ENCODE data around the gene KRT9.
A peak's percentile ranks its signal among the peaks of the same experiment; 100 is the strongest.

Gene KRT9

DNA sequence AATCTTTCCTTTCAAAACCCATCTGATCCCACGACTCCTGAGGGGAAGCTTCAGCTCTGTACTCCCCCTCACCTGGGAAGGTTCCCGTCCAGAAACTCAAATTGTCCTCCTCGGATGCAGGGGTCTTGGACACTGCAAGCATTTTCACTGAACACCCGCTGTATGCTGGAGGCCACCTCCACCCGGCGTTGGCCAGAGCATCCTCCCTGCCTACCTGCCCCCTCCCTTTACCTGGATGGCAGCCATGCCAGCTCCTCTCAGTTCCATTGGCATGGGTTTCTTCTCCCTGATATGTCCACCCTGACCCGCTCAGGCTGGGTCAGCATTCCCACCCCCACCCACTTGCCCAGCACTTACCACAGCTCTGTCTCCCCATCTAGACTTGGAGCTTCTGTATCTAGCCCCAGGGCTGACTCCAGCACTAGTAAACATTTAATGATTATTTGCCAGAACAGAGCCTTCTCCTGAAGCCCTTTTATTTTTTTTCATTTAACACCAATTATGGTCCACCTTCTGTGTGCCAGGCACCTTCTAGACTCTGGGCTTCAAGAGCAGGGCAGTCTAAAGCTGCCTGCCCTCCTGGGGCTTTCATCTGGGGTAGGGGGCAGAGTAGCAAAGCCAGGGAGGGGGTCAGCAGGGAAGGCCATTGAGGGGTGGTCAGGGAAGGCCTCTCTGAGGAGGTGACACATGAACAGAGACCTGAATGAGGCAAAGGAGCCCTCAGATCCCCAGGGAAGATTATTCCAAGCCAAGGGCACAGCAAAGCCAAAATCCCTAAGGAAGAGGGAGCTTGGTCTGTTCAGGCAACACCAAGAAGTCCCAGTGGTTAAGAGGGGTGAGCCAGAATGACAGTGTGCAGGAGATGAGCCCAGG, 34.9 kb downstream of the KRT9 start:
- Histone ChIP-seq H3K18ac (ENCODE audit: low read length) (peak overlapping the region; percentile 2), H2AK5ac (ENCODE audit: low read length) (peak overlapping the region; percentile 37), H3K23ac (ENCODE audit: low read length) (no peak overlapping the region), H3K4me3 (ENCODE audit: low read length) (no peak overlapping the region), H3K27ac (ENCODE audit: low read depth, low read length) (no peak overlapping the region), H3K79me2 (ENCODE audit: control insufficient read depth, insufficient read depth, low read length) (no peaks in the 10 kb centered on the region), H3K79me1 (ENCODE audit: low read length) (no peaks in the 10 kb centered on the region), H3K27me3 (ENCODE audit: insufficient read depth, low read length, poor library complexity) (no peaks in the 10 kb centered on the region), H3K36me3 (ENCODE audit: control insufficient read depth, insufficient read depth, low read length) (no peaks in the 10 kb centered on the region), H3K9ac (ENCODE audit: low read length) (no peak overlapping the region), H4K8ac (ENCODE audit: low read depth, low read length) (no peak overlapping the region), H2BK120ac (ENCODE audit: low read depth, low read length) (no peak overlapping the region), H3K4me2 (ENCODE audit: low read length) (no peak overlapping the region), H3K56ac (ENCODE audit: low read length) (peak overlapping the region; percentile 69), H3K4me1 (ENCODE audit: control insufficient read depth, low read depth, low read length) (peaks cover 23% of the 10 kb centered on the region), H3K4ac (ENCODE audit: low read depth, low read length) (peak overlapping the region; percentile 61), H4K5ac (ENCODE audit: low read length) (no peak overlapping the region), H2BK15ac (replicated peaks; ENCODE audit: low read depth) (no peak overlapping the region), H2BK5ac (ENCODE audit: low read length) (peak overlapping the region; percentile 54)
- no CpG with 5 or more reads among the region's 7 CpGs for WGBS (ENCODE audit: extremely low coverage, insufficient coverage, low lambda C conversion rate)
- no peak for DNase-seq

GRCh38 chr17:41535764-41536481, 35.9 kb downstream of the KRT9 start:
- Histone ChIP-seq H3K56ac (ENCODE audit: low read length) (peak overlapping the region; percentile 75), H3K79me2 (ENCODE audit: control insufficient read depth, insufficient read depth, low read length) (no peaks in the 10 kb centered on the region), H3K27me3 (ENCODE audit: insufficient read depth, low read length, poor library complexity) (no peaks in the 10 kb centered on the region), H3K4me2 (ENCODE audit: low read length) (no peak overlapping the region), H3K9ac (ENCODE audit: low read length) (no peak overlapping the region), H2BK15ac (replicated peaks; ENCODE audit: low read depth) (no peak overlapping the region), H4K5ac (ENCODE audit: low read length) (no peak overlapping the region), H2AK5ac (ENCODE audit: low read length) (peak overlapping the region; percentile 34), H3K23ac (ENCODE audit: low read length) (no peak overlapping the region), H3K18ac (ENCODE audit: low read length) (no peak overlapping the region), H3K4me3 (ENCODE audit: low read length) (no peak overlapping the region), H3K79me1 (ENCODE audit: low read length) (no peaks in the 10 kb centered on the region), H3K36me3 (ENCODE audit: control insufficient read depth, insufficient read depth, low read length) (no peaks in the 10 kb centered on the region), H3K4me1 (ENCODE audit: control insufficient read depth, low read depth, low read length) (peaks cover 25% of the 10 kb centered on the region), H3K4ac (ENCODE audit: low read depth, low read length) (peak overlapping the region; percentile 28), H3K27ac (ENCODE audit: low read depth, low read length) (no peak overlapping the region), H2BK120ac (ENCODE audit: low read depth, low read length) (no peak overlapping the region), H4K8ac (ENCODE audit: low read depth, low read length) (no peak overlapping the region), H2BK5ac (ENCODE audit: low read length) (peak overlapping the region; percentile 39)
- WGBS (ENCODE audit: extremely low coverage, insufficient coverage, low lambda C conversion rate), result no CpG with 5 or more reads among the region's 15 CpGs
- peak; percentile 89 for DNase-seq

DNA sequence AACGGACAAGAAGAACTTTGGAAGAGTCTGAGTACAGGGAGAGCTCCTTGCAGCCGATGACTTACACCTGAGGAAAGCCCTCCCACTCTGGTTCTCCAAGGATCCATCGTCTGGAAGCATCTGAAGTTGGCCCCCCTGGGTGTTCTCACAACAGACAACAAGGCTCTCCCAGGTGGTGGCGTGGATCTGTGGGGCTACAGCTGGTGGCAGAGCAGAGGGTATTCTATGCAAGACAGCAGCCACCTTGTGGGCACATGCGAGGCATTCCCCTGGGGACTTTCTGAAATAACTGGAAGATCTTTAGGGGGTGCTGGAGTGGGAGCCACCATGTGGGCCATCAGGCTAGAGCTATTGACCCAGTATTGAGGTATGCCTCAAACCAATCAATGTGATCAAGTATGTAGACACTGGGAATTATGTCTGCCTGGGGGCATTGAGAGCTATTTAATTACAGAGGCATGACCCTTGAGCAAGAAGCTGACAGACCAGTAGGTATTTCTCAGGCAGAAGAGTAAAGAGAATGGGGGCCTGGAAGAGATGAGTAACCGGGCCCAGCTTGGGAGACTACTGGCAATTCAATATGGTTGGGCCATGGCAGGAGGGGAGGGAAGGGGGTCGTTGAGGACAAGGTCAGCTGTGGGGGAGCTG, 36.8 kb downstream of the KRT9 start:
- H3K4ac ChIP-seq (ENCODE audit: low read depth, low read length), result no peak overlapping the region
- H3K56ac ChIP-seq (ENCODE audit: low read length), result no peak overlapping the region
- no peak overlapping the region for H3K23ac ChIP-seq (ENCODE audit: low read length)
- H3K27me3 ChIP-seq (ENCODE audit: insufficient read depth, low read length, poor library complexity), result no peaks in the 10 kb centered on the region
- H3K27ac ChIP-seq (ENCODE audit: low read depth, low read length), result no peak overlapping the region
- H3K4me3 ChIP-seq (ENCODE audit: low read length), result no peak overlapping the region
- H2BK120ac ChIP-seq (ENCODE audit: low read depth, low read length), result no peak overlapping the region
- no peak overlapping the region for H4K5ac ChIP-seq (ENCODE audit: low read length)
- no peak overlapping the region for H2BK5ac ChIP-seq (ENCODE audit: low read length)
- H3K36me3 ChIP-seq (ENCODE audit: control insufficient read depth, insufficient read depth, low read length), result no peaks in the 10 kb centered on the region
- no peaks in the 10 kb centered on the region for H3K79me1 ChIP-seq (ENCODE audit: low read length)
- H3K79me2 ChIP-seq (ENCODE audit: control insufficient read depth, insufficient read depth, low read length), result no peaks in the 10 kb centered on the region
- no peak overlapping the region for H2AK5ac ChIP-seq (ENCODE audit: low read length)
- H4K8ac ChIP-seq (ENCODE audit: low read depth, low read length), result no peak overlapping the region
- no peak overlapping the region for H3K9ac ChIP-seq (ENCODE audit: low read length)
- H3K4me2 ChIP-seq (ENCODE audit: low read length), result no peak overlapping the region
- no peak overlapping the region for H2BK15ac ChIP-seq (replicated peaks; ENCODE audit: low read depth)
- H3K4me1 ChIP-seq (ENCODE audit: control insufficient read depth, low read depth, low read length), result peaks cover 32% of the 10 kb centered on the region
- H3K18ac ChIP-seq (ENCODE audit: low read length), result no peak overlapping the region
- WGBS (ENCODE audit: extremely low coverage, insufficient coverage, low lambda C conversion rate), result no CpG with 5 or more reads among the region's 7 CpGs
- DNase-seq, result no peak

- Histone ChIP-seq H2AK5ac (ENCODE audit: low read length) (no peak overlapping the region), H3K79me1 (ENCODE audit: low read length) (no peaks in the 10 kb centered on the region), H3K4me3 (ENCODE audit: low read length) (no peak overlapping the region), H3K56ac (ENCODE audit: low read length) (no peak overlapping the region), H3K27me3 (ENCODE audit: insufficient read depth, low read length, poor library complexity) (no peaks in the 10 kb centered on the region), H2BK120ac (ENCODE audit: low read depth, low read length) (no peak overlapping the region), H3K23ac (ENCODE audit: low read length) (no peak overlapping the region), H3K4me2 (ENCODE audit: low read length) (no peak overlapping the region), H3K9ac (ENCODE audit: low read length) (no peak overlapping the region), H4K5ac (ENCODE audit: low read length) (no peak overlapping the region), H3K79me2 (ENCODE audit: control insufficient read depth, insufficient read depth, low read length) (no peaks in the 10 kb centered on the region), H2BK5ac (ENCODE audit: low read length) (no peak overlapping the region), H3K27ac (ENCODE audit: low read depth, low read length) (no peak overlapping the region), H4K8ac (ENCODE audit: low read depth, low read length) (no peak overlapping the region), H2BK15ac (replicated peaks; ENCODE audit: low read depth) (no peak overlapping the region), H3K4me1 (ENCODE audit: control insufficient read depth, low read depth, low read length) (peaks cover 35% of the 10 kb centered on the region), H3K18ac (ENCODE audit: low read length) (no peak overlapping the region), H3K36me3 (ENCODE audit: control insufficient read depth, insufficient read depth, low read length) (no peaks in the 10 kb centered on the region), H3K4ac (ENCODE audit: low read depth, low read length) (no peak overlapping the region)
- no peak for DNase-seq
- WGBS (ENCODE audit: extremely low coverage, insufficient coverage, low lambda C conversion rate), result no CpG with 5 or more reads among the region's 7 CpGs
These were observed 38.2 kb downstream of the KRT9 start for GRCh38 chr17:41533613-41534012.

- no peak overlapping the region for H3K4me3 ChIP-seq (ENCODE audit: low read length)
- H3K23ac ChIP-seq (ENCODE audit: low read length), result no peak overlapping the region
- H3K36me3 ChIP-seq (ENCODE audit: control insufficient read depth, insufficient read depth, low read length), result no peaks in the 10 kb centered on the region
- WGBS (ENCODE audit: extremely low coverage, insufficient coverage, low lambda C conversion rate), result no CpG with 5 or more reads among the region's 9 CpGs
- no peaks in the 10 kb centered on the region for H3K27me3 ChIP-seq (ENCODE audit: insufficient read depth, low read length, poor library complexity)
- H3K9ac ChIP-seq (ENCODE audit: low read length), result no peak overlapping the region
- no peak overlapping the region for H2AK5ac ChIP-seq (ENCODE audit: low read length)
- no peak overlapping the region for H3K56ac ChIP-seq (ENCODE audit: low read length)
- no peak overlapping the region for H3K4me2 ChIP-seq (ENCODE audit: low read length)
- no peak for DNase-seq
- H2BK120ac ChIP-seq (ENCODE audit: low read depth, low read length), result no peak overlapping the region
- H3K27ac ChIP-seq (ENCODE audit: low read depth, low read length), result no peak overlapping the region
- H4K5ac ChIP-seq (ENCODE audit: low read length), result no peak overlapping the region
- H3K4ac ChIP-seq (ENCODE audit: low read depth, low read length), result no peak overlapping the region
- H3K18ac ChIP-seq (ENCODE audit: low read length), result no peak overlapping the region
- no peak overlapping the region for H2BK15ac ChIP-seq (replicated peaks; ENCODE audit: low read depth)
- no peak overlapping the region for H2BK5ac ChIP-seq (ENCODE audit: low read length)
- no peaks in the 10 kb centered on the region for H3K79me1 ChIP-seq (ENCODE audit: low read length)
- no peaks in the 10 kb centered on the region for H3K79me2 ChIP-seq (ENCODE audit: control insufficient read depth, insufficient read depth, low read length)
- no peak overlapping the region for H4K8ac ChIP-seq (ENCODE audit: low read depth, low read length)
- peaks cover 35% of the 10 kb centered on the region for H3K4me1 ChIP-seq (ENCODE audit: control insufficient read depth, low read depth, low read length)
These were observed 38.8 kb downstream of the KRT9 start for GRCh38 chr17:41532947-41533570.

All from mesendoderm (in vitro differentiated cells).